Superior temporal gyrus (tissue), 1 donor: ENCODE measurements around the gene ACOX1.

Experiments used
- DNase-seq: peaks from one replicate; pipeline ENCODE4 v3.0.0-alpha.2; 2016; ENCODE audit errors: extremely low spot score

ACOX1 gene

GRCh38 chr17:75933808-75934207 lies 45.2 kb downstream of the ACOX1 start:
- DNase-seq: no peak

- DNase-seq: no peak
Measured at GRCh38 chr17:75932852-75933251, 46.1 kb downstream of the ACOX1 start.

- no peak for DNase-seq
Measured at GRCh38 chr17:75931062-75931461, 47.9 kb downstream of the ACOX1 start.

DNA sequence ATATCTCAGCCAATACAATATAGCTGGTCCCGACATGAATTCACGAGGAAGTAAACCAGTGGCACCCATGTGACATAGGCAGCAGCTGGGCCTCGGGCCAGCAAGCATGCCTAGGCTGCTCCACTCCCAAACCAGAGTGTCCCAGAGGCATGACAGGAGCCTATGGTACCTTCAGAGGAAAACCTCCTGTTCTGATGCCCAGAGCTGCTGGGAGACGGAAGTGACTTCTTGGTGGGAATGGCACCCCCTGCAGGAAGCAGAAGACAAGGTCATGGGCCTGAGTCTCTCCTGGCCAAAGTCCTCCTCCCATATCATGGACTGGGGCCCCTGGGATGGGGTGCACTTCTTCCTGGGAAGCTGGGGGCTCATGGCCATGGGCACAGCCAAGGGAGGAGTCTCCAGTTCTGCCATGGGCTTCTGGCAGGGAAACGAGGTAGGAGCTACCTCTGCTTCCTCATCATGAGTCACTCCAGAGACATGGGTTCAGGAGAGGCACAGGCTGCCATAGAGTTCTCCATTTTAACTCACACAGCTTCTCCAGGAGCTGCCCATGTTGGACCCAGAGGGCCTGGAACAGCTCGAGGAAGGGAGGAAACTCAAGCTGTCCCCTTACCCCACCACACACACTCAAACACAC lies 51.6 kb downstream of the ACOX1 start:
- no peak for DNase-seq

DNA sequence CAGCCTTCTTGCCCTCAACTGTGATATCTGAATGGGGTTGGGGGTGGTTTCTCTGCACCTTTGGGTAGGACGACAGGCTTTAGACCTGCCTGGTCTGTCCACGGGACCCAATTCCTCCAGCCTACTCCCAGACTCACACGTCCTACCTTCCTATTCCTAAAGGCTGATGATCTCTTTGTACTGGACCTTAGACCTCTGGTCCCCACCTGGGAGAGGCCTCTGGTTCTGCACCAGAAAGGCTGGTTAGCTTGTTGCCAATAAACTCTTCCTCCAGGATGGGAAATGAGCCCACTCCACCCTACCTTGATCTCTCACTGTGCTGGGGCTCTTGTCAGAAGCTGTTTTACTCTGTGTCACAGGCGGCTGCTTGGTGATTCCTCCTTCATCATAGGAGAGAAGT lies 52.5 kb downstream of the ACOX1 start:
- no peak for DNase-seq

GRCh38 chr17:75925912-75926311 lies 53.1 kb downstream of the ACOX1 start:
- DNase-seq: no peak

- DNase-seq: no peak
Measured at GRCh38 chr17:75925103-75925502, 53.9 kb downstream of the ACOX1 start.

DNA sequence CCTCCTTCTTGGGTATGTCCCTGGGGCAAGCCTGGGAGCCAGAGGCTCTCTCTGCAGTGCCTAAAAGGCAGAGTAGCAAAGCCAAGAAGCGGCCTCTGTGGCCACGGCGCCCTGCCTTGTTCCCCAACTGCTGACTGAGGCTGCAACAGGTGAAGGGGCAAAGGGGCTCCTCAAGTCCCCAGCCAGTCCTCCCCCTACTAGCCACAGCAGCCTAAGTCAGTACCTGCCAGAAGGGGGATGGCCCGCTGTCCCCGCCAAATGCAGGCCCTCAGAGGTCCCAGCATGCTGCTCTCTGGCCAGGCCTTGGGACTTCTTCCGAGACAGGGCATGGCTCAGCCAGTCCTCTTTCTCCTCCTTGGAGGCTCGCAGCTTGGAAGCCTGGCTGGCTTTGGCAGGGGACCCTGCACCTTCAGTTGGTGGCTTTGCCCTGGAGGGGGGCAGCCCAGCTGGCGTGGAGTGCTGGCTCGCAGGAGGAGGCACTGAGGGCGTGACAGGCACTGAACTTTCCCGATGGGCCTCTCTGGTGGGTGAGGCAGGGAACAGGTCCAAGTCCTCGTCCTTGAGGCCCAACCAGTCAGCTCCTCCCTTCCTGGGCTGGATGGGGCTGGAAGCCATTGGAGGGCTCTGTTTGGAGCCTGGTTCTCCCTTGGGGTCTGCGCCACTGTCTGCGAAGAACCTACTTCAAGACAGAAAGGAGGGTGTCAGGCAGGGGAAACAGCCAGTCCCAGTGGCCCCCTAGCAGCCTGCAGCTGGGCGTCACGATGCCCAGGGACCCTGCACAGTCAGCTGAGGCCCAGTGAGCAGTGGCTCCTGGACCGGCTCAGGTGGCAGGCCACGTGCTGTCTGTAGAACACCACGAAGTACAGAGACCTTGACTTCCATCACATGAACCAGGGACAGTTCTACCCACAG lies 55.7 kb downstream of the ACOX1 start:
- no peak for DNase-seq

DNA sequence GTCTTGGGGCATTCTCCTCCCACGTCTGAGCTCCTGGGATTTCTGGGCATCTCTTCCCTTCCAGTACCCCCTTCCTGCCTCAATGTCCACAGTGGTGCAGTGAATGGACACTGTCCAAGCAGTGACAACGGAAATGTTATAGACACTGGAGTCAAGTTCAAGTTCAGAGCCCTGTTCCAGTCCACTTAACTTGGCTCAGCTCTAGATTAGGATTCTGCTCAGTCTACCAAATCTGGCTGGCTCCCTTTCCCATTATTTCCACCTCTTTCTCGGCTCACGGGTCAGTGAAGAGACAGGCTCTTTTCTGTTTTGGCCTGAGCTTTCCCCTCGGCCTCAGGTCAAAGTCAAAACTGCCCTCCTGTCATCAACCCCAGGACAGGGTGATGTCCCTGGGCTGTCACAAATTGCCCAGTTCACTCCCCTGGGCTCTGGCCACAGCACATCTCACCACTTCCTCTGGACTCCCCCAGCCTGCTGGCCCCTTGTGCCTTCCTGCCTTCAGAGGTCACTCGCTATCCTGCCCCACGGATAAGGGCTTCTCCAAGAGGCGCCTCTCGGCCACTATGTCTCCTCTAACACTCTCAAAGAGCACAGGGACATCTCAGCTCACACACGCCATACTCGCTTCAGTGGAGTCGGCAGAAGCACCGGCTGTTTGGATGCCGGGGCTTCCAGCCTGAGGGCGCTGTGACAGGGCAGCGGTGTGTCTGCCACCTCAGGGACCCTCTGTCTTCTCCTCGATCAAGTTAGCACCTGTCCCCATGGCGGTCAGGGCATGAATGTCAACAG lies 56.6 kb downstream of the ACOX1 start:
- DNase-seq: no peak

- no peak for DNase-seq
Measured at GRCh38 chr17:75921596-75921995, 57.4 kb downstream of the ACOX1 start.

- DNase-seq: no peak
Measured at GRCh38 chr17:75920045-75920560, 58.9 kb downstream of the ACOX1 start.

GRCh38 chr17:75919611-75920010 lies 59.4 kb downstream of the ACOX1 start:
- no peak for DNase-seq

DNA sequence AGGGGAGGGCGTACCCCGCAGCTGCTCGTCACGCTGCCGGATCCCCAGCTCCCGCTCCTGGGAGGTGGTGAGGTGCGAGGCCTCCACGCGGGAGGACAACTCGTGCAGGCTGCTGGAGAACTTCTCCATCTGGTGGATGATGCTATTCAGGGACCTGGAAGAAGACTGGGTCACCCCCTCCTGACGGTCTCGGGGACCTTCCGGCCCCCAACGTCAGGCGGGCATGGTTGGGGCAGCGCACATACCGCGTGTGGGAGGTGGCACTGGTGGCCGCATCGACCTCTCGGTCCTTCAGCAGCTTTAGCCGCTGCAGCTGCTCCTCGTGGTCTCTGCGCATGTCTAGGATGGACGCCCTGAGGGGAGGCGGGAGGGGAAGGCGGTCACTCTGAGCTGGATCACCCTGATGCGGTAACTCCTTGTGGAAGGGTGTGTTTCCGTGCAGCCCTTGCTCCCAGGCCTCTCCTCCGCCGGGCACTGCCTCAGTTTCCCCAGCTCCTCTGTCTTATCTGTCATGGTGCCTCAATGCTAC lies 61.0 kb downstream of the ACOX1 start:
- no peak for DNase-seq

- no peak for DNase-seq
Measured at GRCh38 chr17:75917141-75917916, 61.6 kb downstream of the ACOX1 start.

- DNase-seq: no peak
Measured at GRCh38 chr17:75915268-75915667, 63.7 kb downstream of the ACOX1 start.

GRCh38 chr17:75914643-75915267 lies 64.2 kb downstream of the ACOX1 start:
- DNase-seq: no peak

GRCh38 chr17:75913537-75914210 lies 65.3 kb downstream of the ACOX1 start:
- no peak for DNase-seq

DNA sequence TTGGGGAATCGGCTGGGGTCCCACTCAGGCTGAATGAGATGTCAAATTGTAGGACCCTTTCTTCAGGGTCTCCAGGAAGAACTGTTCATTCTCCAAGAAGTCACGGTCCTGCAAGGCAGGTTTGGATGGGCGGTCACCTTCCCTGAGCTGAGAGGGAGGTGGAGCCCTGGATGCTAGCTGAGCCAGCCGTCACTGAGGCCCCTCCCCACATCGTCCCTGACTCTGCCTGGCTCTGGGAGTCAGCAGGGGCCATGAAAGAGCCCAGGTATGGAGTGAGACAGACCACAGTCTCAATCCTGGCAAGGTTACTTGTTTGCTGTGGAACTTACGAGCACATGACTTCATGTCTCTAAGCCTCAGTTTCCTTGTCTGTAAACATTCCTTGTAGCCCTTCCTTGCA lies 68.3 kb downstream of the ACOX1 start:
- DNase-seq: no peak

DNA sequence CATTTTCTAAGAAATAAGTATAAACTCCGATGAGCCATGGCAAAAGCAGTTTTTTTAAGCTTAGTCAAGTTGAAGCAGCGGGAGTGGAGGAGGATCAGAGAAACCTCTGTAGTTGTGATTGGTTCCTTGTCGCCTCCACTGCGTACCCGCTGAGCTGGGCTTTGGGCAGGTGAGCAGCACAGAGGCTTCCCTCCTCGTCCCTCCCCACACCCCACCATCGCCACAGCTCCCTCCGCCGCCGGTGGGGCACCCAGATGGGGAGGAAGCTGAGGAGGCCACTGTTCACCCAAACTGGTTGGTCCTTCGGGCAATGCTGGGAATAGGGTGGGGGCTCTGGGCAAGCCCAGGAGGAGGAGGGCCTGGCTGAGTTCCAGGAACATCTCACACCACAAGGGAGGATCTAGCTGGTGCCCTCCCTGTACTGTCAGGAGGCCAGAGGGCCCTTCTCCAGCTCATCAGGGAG lies 69.1 kb downstream of the ACOX1 start:
- DNase-seq: no peak
